ENCODE data around the gene EPN1. TPM values are rescaled to one million over a fixed set of nuclear protein-coding genes. Genes with fewer than 3 reads are reported as not detected.

The EPN1 gene
- total and polyA plus RNA-seq, 2 of the 8 experiments (the other 6 are each of a cell fraction or from before 2014, with no cell fraction given): 49.6 to 200 TPM

GRCh38 chr19:55646889-55647731, 27.9 kb upstream of the EPN1 start:
- Histone ChIP-seq H3K27me3 (replicated peaks in 1 of 4; ENCODE audit: control insufficient read depth in 3 of 4, extremely low read depth in 1 of 4, insufficient read depth in 3 of 4, low read length in 3 of 4) (no peaks in the 10 kb centered on the region), H3K14ac (ENCODE audit: insufficient read length) (peak overlapping the region; percentile 27), H3K27ac (ENCODE audit: low read depth, low read length) (no peak overlapping the region), H3K79me2 (ENCODE audit: control insufficient read depth in 1 of 2, insufficient read depth in 2 of 2, low read length in 2 of 2) (peaks cover 4 to 21% of the 10 kb centered on the region in 2 experiments; a peak in 3 of 4 replicates), H2BK120ac (replicated peaks; ENCODE audit: low read depth, low read length) (no peak overlapping the region), H2BK5ac (ENCODE audit: low read depth, low read length) (no peak overlapping the region), H2BK20ac (ENCODE audit: low read length) (no peak overlapping the region), H2BK12ac (ENCODE audit: low read depth, low read length) (no peak overlapping the region), H3K4me3 (ENCODE audit: extremely low read depth in 1 of 4, insufficient read depth in 2 of 4, low read depth in 3 of 4, low read length in 4 of 4) (peak overlapping the region; percentile 72 to 85 (median 78)), H3K23me2 (ENCODE audit: low read depth, low read length) (peaks cover 26% of the 10 kb centered on the region), H3K18ac (ENCODE audit: extremely low read depth, low read length) (peak overlapping the region; percentile 87), H3K4me1 (replicated peaks in 1 of 4; ENCODE audit: control insufficient read depth in 3 of 4, insufficient read depth in 4 of 4, low read length in 3 of 4) (peaks cover 0 to 20% (median 10%) of the 10 kb centered on the region in 4 experiments; a peak in 6 of 7 replicates), H3K23ac (ENCODE audit: insufficient read length) (no peak overlapping the region), H4K8ac (ENCODE audit: extremely low read depth, insufficient read depth, low read length) (no peak overlapping the region; the same call in 1 of the 2 replicates), H2AK5ac (ENCODE audit: low read depth, low read length) (no peak overlapping the region), H3K56ac (replicated peaks; ENCODE audit: insufficient read length, low read depth, low read length) (peak overlapping the region; percentile 80), H3K4me2 (ENCODE audit: insufficient read depth in 1 of 2, low read depth in 2 of 2, low read length in 2 of 2) (peak overlapping the region; percentile 78 to 81), H3K79me1 (ENCODE audit: low read depth, low read length) (peaks cover 14% of the 10 kb centered on the region), H3K9me3 (ENCODE audit: insufficient read depth in 2 of 2, low read depth in 1 of 2, low read length in 1 of 2) (no peaks in the 10 kb centered on the region), H3K36me3 (ENCODE audit: control insufficient read depth in 2 of 4, insufficient read depth in 4 of 4, low read length in 3 of 4) (peaks cover 7 to 13% (median 11%) of the 10 kb centered on the region in 4 experiments), H3K9ac (replicated peaks in 1 of 4; ENCODE audit: extremely low read depth in 1 of 4, low read depth in 3 of 4, low read length in 3 of 4) (peak overlapping the region in 1 of 4 experiments; percentile 16; a peak in 2 of 7 replicates), H4K91ac (replicated peaks; ENCODE audit: insufficient read length, low read length) (peak overlapping the region; percentile 26), H4K5ac (ENCODE audit: insufficient read length, low read depth, low read length) (no peak overlapping the region), H2AFZ (ENCODE audit: low read length) (no peak overlapping the region), H4K20me1 (replicated peaks in 1 of 2; ENCODE audit: control insufficient read depth in 1 of 2, insufficient read depth in 2 of 2, low read length in 2 of 2) (peaks cover 0 to 4% of the 10 kb centered on the region in 2 experiments), H2BK15ac (ENCODE audit: low read length) (no peak overlapping the region), H3K4ac (replicated peaks; ENCODE audit: insufficient read length, low read depth, low read length) (peak overlapping the region; percentile 74)
- DNase-seq (ENCODE audit: low read depth in 1 of 2, low spot score in 2 of 2) (no peak), FAIRE-seq (no peak)
- TF ChIP-seq TBP (IDR thresholded peaks at IDR 0.05; ENCODE audit: low read depth, low read length) (no peak), CHD2 (IDR thresholded peaks at IDR 0.05; ENCODE audit: low read length) (no peak), POLR2AphosphoS5 (IDR thresholded peaks at IDR 0.05; ENCODE audit: low read depth, low read length) (peak; percentile 29; the same call in 1 of the 2 replicates), TAF1 (IDR thresholded peaks at IDR 0.05; ENCODE audit: low read depth, low read length) (no peak)
- 58% methylated on average over 14 of the region's 14 CpGs; no CpG with 5 or more reads in 1 of the 2 experiments for WGBS, 2 experiments (ENCODE audit: extremely low coverage in 1 of 2, insufficient coverage in 1 of 2, insufficient read length in 1 of 2, insufficient replicate concordance in 2 of 2, low coverage in 1 of 2, low lambda C conversion rate in 2 of 2, missing lambda C conversion rate in 1 of 2)
- ChIA-PET CTCF (ENCODE audit: partially characterized antibody) (interaction anchor here (0.7 to 6.9 kb wide), 8 partner anchors 10 to 701 kb away, joined by 3 to 56 read pairs (median 4); partner anchors contain the start of gene ZNF865), POLR2A (ENCODE audit: partially characterized antibody) (interaction anchor here (0.6 to 9.2 kb wide), 21 partner anchors 8 to 554 kb away, joined by 3 to 96 read pairs (median 4); partner anchors contain the start of genes FIZ1, NAT14, ZNF628 and ZNF784)

Data from H1 (cell line).